ENCODE data around the gene KCNK16.

DNA sequence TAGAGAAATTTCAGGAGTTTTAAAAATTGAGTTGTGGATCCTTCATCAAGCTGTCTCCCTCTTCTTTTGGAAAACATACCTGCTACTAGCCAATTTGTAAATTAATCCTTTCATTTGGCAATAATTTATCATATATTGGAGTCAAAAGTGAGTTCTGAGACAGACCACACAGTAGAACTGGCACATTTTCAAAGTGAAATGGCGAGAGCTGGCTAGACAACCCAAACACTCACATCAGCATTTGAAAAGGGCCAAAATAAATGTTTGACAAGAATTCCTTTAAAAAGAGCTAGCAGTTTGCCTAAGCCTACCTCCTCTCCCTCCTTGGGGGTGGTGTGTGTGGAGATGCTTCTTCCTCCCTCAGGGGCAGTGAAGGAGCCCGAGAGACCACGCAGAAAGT is 47.9 kb upstream of the KCNK16 start:
- no peak for TF ChIP-seq ZNF629 (tag by site-specific recombination; IDR thresholded peaks at IDR 0.05)
- TF ChIP-seq, protein P1, sequence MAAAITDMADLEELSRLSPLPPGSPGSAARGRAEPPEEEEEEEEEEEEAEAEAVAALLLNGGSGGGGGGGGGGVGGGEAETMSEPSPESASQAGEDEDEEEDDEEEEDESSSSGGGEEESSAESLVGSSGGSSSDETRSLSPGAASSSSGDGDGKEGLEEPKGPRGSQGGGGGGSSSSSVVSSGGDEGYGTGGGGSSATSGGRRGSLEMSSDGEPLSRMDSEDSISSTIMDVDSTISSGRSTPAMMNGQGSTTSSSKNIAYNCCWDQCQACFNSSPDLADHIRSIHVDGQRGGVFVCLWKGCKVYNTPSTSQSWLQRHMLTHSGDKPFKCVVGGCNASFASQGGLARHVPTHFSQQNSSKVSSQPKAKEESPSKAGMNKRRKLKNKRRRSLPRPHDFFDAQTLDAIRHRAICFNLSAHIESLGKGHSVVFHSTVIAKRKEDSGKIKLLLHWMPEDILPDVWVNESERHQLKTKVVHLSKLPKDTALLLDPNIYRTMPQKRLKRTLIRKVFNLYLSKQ (tag by site-specific recombination; IDR thresholded peaks at IDR 0.05; ENCODE audit: borderline replicate concordance) = no peak
- TF ChIP-seq ZNF510 (tag by site-specific recombination; IDR thresholded peaks at IDR 0.05; ENCODE audit: insufficient replicate concordance) = no peak

All from HEK293 (cell line).